Right lobe of liver (tissue), 6 donors: ENCODE data around the gene SLX4IP. TPM values are rescaled to one million over a fixed set of nuclear protein-coding genes. Genes with fewer than 3 reads are reported as not detected.
A peak's percentile ranks its signal among the peaks of the same experiment; 100 is the strongest.

Experiments
- ATAC-seq, 4 donors: fragments of 200-7000 bp; cut with Tn5 transposase; one replicate each; pipeline ENCODE4 v1.9.1; 2020; ENCODE audit warnings: mild to moderate bottlenecking in 4 of 4, moderate library complexity in 4 of 4
- DNase-seq, 3 donors: peaks; one replicate each; pipeline ENCODE4 v3.0.0-alpha.2; 2020
- H3K27ac ChIP-seq, 3 donors: fragments of 200-600 bp; one replicate each; pipeline ENCODE4 v1.8.0; 2022
- H3K27me3 ChIP-seq, 2 donors: fragments of 200-600 bp; one replicate each; pipeline ENCODE4 v1.8.0; 2022
- H3K36me3 ChIP-seq, 4 donors: fragments of 200-600 bp; sonication (generic) in 1 of 4; one replicate each; pipeline versions ENCODE4 v1.5.1 to v1.8.0; 2017 to 2022; ENCODE audit warnings: control low read depth in 1 of 4
- H3K4me1 ChIP-seq, 4 donors: fragments of 200-600 bp; sonication (generic) in 1 of 4; one replicate each; pipeline versions ENCODE4 v1.5.1 to v1.8.0; 2017 to 2022; ENCODE audit warnings: control low read depth in 1 of 4
- H3K4me3 ChIP-seq, 3 donors: fragments of 200-600 bp; one replicate each; pipeline ENCODE4 v1.8.0; 2022
- H3K9me3 ChIP-seq, 4 donors: fragments of 200-600 bp; sonication (generic) in 1 of 4; one replicate each; pipeline versions ENCODE4 v1.5.1 to v1.8.0; 2017 to 2022; ENCODE audit warnings: control low read depth in 1 of 4
- CTCF ChIP-seq, 4 donors: fragments of 200-600 bp in 3 of 4; fragments of 450-650 bp in 1 of 4; IDR thresholded peaks; one replicate each; pipeline versions ENCODE4 v1.5.1 to v1.8.0; 2016 to 2022; ENCODE audit warnings: antibody characterized with exemption in 4 of 4, mild to moderate bottlenecking in 2 of 4
- POLR2A ChIP-seq: fragments of 450-650 bp; IDR thresholded peaks from one replicate; pipeline ENCODE4 v1.6.1; 2017; ENCODE audit warnings: antibody characterized with exemption, mild to moderate bottlenecking
- WGBS: methylation state at CpG from one replicate; pipeline ENCODE4 v1.1.6; 2018; ENCODE audit warnings: low coverage, low lambda C conversion rate; ENCODE audit not compliant: insufficient coverage; ENCODE audit errors: missing lambda C conversion rate; 5-methylcytosine and 5-hydroxymethylcytosine counted together
- intact Hi-C, 2 donors: fragments of 100-400 bp; cut with DNase I; formaldehyde crosslinking; loops; one replicate each; pipeline versions ENCODE4 v1.11.2 to v1.14.1; 2022
- total RNA-seq, 6 experiments: library from RNA; depleted of rRNA in 2 of 6; stranded (reverse); fragments of >200 nt in 2 of 6; fragmentation: NEBNext Ultra II Directional in 3 of 6; extraction: Animal tissue kit (Norgen Biotek cat#: 25700) in 3 of 6; gene quantifications; one replicate each; pipeline versions ENCODE4 v1.1.0 to v1.2.4, GENCODE V29; 2016 to 2023
- donor health status: DM: no; HTN: yes; CAD: no.
- donor health status: DM: no; HTN: no; CAD: no.
- donor health status: DM: no; HTN: no; CAD: no.
- donor health status: DM: no; HTN: yes; CAD: no.
- donor health status: DM: no; HTN: yes; CAD: no.

Gene SLX4IP
- total RNA-seq, 6 experiments from 2014 or later = 2.0 to 4.0 (median 3.5) TPM

GRCh38 chr20:10504994-10505730 is 70.1 kb downstream of the SLX4IP start:
- ATAC-seq = peak; percentile 70 to 87 (median 80)
- Histone ChIP-seq H3K27ac (peak overlapping the region; percentile 10 to 61 (median 32)), H3K9me3 (no peaks in the 10 kb centered on the region), H3K36me3 (no peaks in the 10 kb centered on the region), H3K4me1 (peaks cover 0 to 29% (median 14%) of the 10 kb centered on the region in 4 donors), H3K27me3 (no peaks in the 10 kb centered on the region), H3K4me3 (peak overlapping the region in 1 of 3 donors; percentile 10)
- 14% methylated on average over 5 of the region's 5 CpGs for WGBS
- peak in 1 of 3 donors; percentile 75 for DNase-seq
- intact Hi-C loops = no loop called here
- TF ChIP-seq POLR2A = no peak
- TF ChIP-seq CTCF (IDR thresholded peaks at IDR 0.05) = no peak

- 33% methylated on average over 2 of the region's 2 CpGs for WGBS
- ATAC-seq = peak; percentile 19 to 57 (median 48)
- DNase-seq = no peak
- peak overlapping the region in 1 of 3 donors; percentile 6 for H3K4me3 ChIP-seq
- no peaks in the 10 kb centered on the region for H3K36me3 ChIP-seq
- TF ChIP-seq POLR2A (no peak), CTCF (IDR thresholded peaks at IDR 0.05) (no peak)
- H3K9me3 ChIP-seq = no peaks in the 10 kb centered on the region
- peak overlapping the region in 2 of 3 donors; percentile 32 to 61 for H3K27ac ChIP-seq
- intact Hi-C loops = no loop called here
- H3K4me1 ChIP-seq = peaks cover 0 to 29% (median 14%) of the 10 kb centered on the region in 4 donors
- H3K27me3 ChIP-seq = no peaks in the 10 kb centered on the region
Observed at GRCh38 chr20:10505827-10506226, 70.7 kb downstream of the SLX4IP start.

GRCh38 chr20:10507052-10507451 is 71.9 kb downstream of the SLX4IP start:
- no peak overlapping the region for H3K27ac ChIP-seq

GRCh38 chr20:10508060-10508459 is 73.0 kb downstream of the SLX4IP start:
- peaks cover 0 to 39% (median 20%) of the 10 kb centered on the region in 4 donors for H3K4me1 ChIP-seq

More at GRCh38 chr20:10507052-10507451, 71.9 kb downstream of the SLX4IP start:
- Histone ChIP-seq H3K27me3 (no peaks in the 10 kb centered on the region), H3K4me3 (no peak overlapping the region), H3K4me1 (peaks cover 0 to 37% (median 18%) of the 10 kb centered on the region in 4 donors), H3K36me3 (no peaks in the 10 kb centered on the region), H3K9me3 (no peaks in the 10 kb centered on the region)
- WGBS = 87% methylated on average over 4 of the region's 4 CpGs
- DNase-seq (no peak), ATAC-seq (no peak)
- TF ChIP-seq CTCF (IDR thresholded peaks at IDR 0.05) = no peak
- TF ChIP-seq POLR2A = no peak
- intact Hi-C loops = no loop called here

More at GRCh38 chr20:10508060-10508459, 73.0 kb downstream of the SLX4IP start:
- Histone ChIP-seq H3K27ac (no peak overlapping the region), H3K4me3 (no peak overlapping the region), H3K36me3 (no peaks in the 10 kb centered on the region), H3K27me3 (no peaks in the 10 kb centered on the region), H3K9me3 (no peaks in the 10 kb centered on the region)
- ATAC-seq (peak in 3 of 4 donors; percentile 12 to 40 (median 12)), DNase-seq (peak in 2 of 3 donors; percentile 33 to 78)
- intact Hi-C loops = no loop called here
- TF ChIP-seq CTCF (IDR thresholded peaks at IDR 0.05) = no peak
- TF ChIP-seq POLR2A = no peak
- WGBS = 39% methylated on average over 2 of the region's 4 CpGs
